Neutrophil (primary cell): Measurements from ENCODE around the gene CCM2.

Source experiments
- H3K27ac ChIP-seq: fragments of 200-600 bp; sonication (generic); 2 replicates; pipeline ENCODE4 v1.5.1; 2016; ENCODE audit warnings: mild to moderate bottlenecking, moderate library complexity
- H3K27me3 ChIP-seq: fragments of 200-600 bp; sonication (generic); 2 replicates; pipeline ENCODE4 v1.6.0; 2016; ENCODE audit warnings: mild to moderate bottlenecking
- H3K36me3 ChIP-seq: fragments of 200-600 bp; sonication (generic); 2 replicates; pipeline ENCODE4 v1.5.1; 2017
- H3K4me1 ChIP-seq, 2 experiments: fragments of 200-600 bp in 1 of 2; sonication (generic) in 1 of 2; 1 replicate in 1 of 2; 2 replicates in 1 of 2; pipeline versions ENCODE4 v1.5.1 to v1.6.1; 2013 to 2016; ENCODE audit warnings: low read depth in 1 of 2, low read length in 1 of 2, mild to moderate bottlenecking in 1 of 2, moderate library complexity in 1 of 2; ENCODE audit not compliant: control insufficient read depth in 1 of 2, insufficient read depth in 1 of 2
- H3K4me3 ChIP-seq, 2 experiments: fragments of 200-600 bp in 1 of 2; sonication (generic) in 1 of 2; 1 replicate in 1 of 2; 2 replicates in 1 of 2; pipeline ENCODE4 v1.5.1; 2013 to 2016; ENCODE audit warnings: low read depth in 1 of 2, low read length in 1 of 2, mild to moderate bottlenecking in 1 of 2, moderate library complexity in 1 of 2
- H3K9me3 ChIP-seq: fragments of 200-600 bp; sonication (generic); 2 replicates; pipeline ENCODE4 v1.5.1; 2016
- CTCF ChIP-seq: fragments of 200-600 bp; sonication (generic); IDR thresholded peaks from 2 replicates; pipeline ENCODE4 v1.5.1; 2016; ENCODE audit warnings: antibody characterized with exemption

Gene CCM2

GRCh38 chr7:45057878-45058277, 57.9 kb downstream of the CCM2 start:
- H3K4me3 ChIP-seq = no peak overlapping the region
- peaks cover 5 to 8% of the 10 kb centered on the region in 2 experiments for H3K4me1 ChIP-seq
- peaks cover 47% of the 10 kb centered on the region for H3K36me3 ChIP-seq
- H3K27ac ChIP-seq = peak overlapping the region; percentile 45
- no peak for TF ChIP-seq CTCF
- no peaks in the 10 kb centered on the region for H3K27me3 ChIP-seq
- no peaks in the 10 kb centered on the region for H3K9me3 ChIP-seq

GRCh38 chr7:45060295-45060694, 60.3 kb downstream of the CCM2 start:
- no peak overlapping the region for H3K4me3 ChIP-seq
- H3K4me1 ChIP-seq = peaks cover 10 to 14% of the 10 kb centered on the region in 2 experiments
- no peaks in the 10 kb centered on the region for H3K27me3 ChIP-seq
- no peaks in the 10 kb centered on the region for H3K9me3 ChIP-seq
- peak overlapping the region; percentile 38 for H3K27ac ChIP-seq
- no peak for TF ChIP-seq CTCF
- H3K36me3 ChIP-seq = peaks cover 50% of the 10 kb centered on the region

GRCh38 chr7:45061352-45061751, 61.4 kb downstream of the CCM2 start:
- peaks cover 52% of the 10 kb centered on the region for H3K36me3 ChIP-seq
- no peak for TF ChIP-seq CTCF
- H3K4me3 ChIP-seq = no peak overlapping the region
- no peaks in the 10 kb centered on the region for H3K9me3 ChIP-seq
- H3K4me1 ChIP-seq = peaks cover 10 to 14% of the 10 kb centered on the region in 2 experiments
- H3K27ac ChIP-seq = peak overlapping the region; percentile 38
- no peaks in the 10 kb centered on the region for H3K27me3 ChIP-seq

GRCh38 chr7:45061806-45062425, 61.9 kb downstream of the CCM2 start:
- H3K4me1 ChIP-seq = peaks cover 10 to 14% of the 10 kb centered on the region in 2 experiments
- TF ChIP-seq CTCF = no peak
- peaks cover 57% of the 10 kb centered on the region for H3K36me3 ChIP-seq
- H3K4me3 ChIP-seq = no peak overlapping the region
- no peaks in the 10 kb centered on the region for H3K27me3 ChIP-seq
- H3K27ac ChIP-seq = peak overlapping the region; percentile 15
- H3K9me3 ChIP-seq = no peaks in the 10 kb centered on the region

- Histone ChIP-seq H3K27ac (peak overlapping the region; percentile 71), H3K4me3 (no peak overlapping the region), H3K36me3 (peaks cover 71% of the 10 kb centered on the region), H3K4me1 (peaks cover 6 to 8% of the 10 kb centered on the region in 2 experiments), H3K27me3 (no peaks in the 10 kb centered on the region), H3K9me3 (no peaks in the 10 kb centered on the region)
- no peak for TF ChIP-seq CTCF
Observed at GRCh38 chr7:45064047-45064725, 64.2 kb downstream of the CCM2 start.
